HAP-1 (cell line): ENCODE measurements around the gene NTMT1.

Source experiments
- DNase-seq, 2 experiments: peaks; one replicate each; pipeline ENCODE4 v3.0.0-alpha.2; 2016 to 2020; ENCODE audit warnings: low spot score in 2 of 2
- H3K27me3 ChIP-seq: fragments of 250-450 bp; sonication (Bioruptor Pico); 2 replicates; pipeline ENCODE4 v1.5.1; 2020; ENCODE audit warnings: low read depth, mild to moderate bottlenecking, moderate library complexity
- H3K36me3 ChIP-seq: fragments of 250-450 bp; sonication (Bioruptor Pico); replicated peaks from 2 replicates; pipeline ENCODE4 v1.5.1; 2020; ENCODE audit warnings: mild to moderate bottlenecking
- H3K4me1 ChIP-seq: fragments of 250-450 bp; sonication (Bioruptor Pico); 2 replicates; pipeline ENCODE4 v1.5.1; 2020; ENCODE audit warnings: mild to moderate bottlenecking
- H3K4me3 ChIP-seq: fragments of 250-450 bp; sonication (Bioruptor Pico); 2 replicates; pipeline ENCODE4 v1.5.1; 2020; ENCODE audit warnings: mild to moderate bottlenecking, moderate library complexity
- H3K9me3 ChIP-seq: fragments of 250-450 bp; sonication (Bioruptor Pico); 2 replicates; pipeline ENCODE4 v1.5.1; 2020; ENCODE audit warnings: mild to moderate bottlenecking, moderate library complexity
- in situ Hi-C: fragments of 300-500 bp; cut with MboI; formaldehyde crosslinking; loops from 3 replicates; pipeline ENCODE4 v1.14.3; 2020; ENCODE audit warnings: low sequenced_read_pairs, inconsistent platforms, mixed read lengths

Gene NTMT1

DNA sequence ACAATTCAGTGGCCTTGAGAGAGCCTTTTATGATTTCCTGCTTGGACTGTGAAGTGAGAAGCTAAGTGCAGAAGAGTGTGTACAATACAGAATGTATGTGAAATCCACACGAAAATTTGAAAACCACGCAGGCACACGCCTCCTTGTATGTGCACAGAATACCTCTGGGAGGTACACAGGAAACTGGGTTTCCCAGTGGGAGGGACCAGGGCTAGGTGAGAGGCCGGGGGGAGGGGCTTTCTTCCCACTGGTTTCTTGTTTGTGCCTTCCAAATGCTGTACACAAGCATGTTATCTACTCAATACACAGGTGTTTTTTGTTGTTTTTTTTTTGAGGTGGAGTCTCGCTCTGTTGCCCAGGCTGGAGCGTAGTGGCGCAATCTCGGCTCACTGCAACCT lies 21.2 kb upstream of the NTMT1 start:
- in situ Hi-C loops, result no loop called here
- Histone ChIP-seq H3K4me3 (no peak overlapping the region), H3K9me3 (no peaks in the 10 kb centered on the region), H3K27me3 (no peaks in the 10 kb centered on the region), H3K4me1 (peaks cover 5% of the 10 kb centered on the region; the same call in 1 of the 2 replicates), H3K36me3 (no peaks in the 10 kb centered on the region)
- no peak for DNase-seq

- H3K9me3 ChIP-seq, result no peaks in the 10 kb centered on the region
- DNase-seq, result no peak
- peaks cover 9% of the 10 kb centered on the region for H3K4me1 ChIP-seq
- no peak overlapping the region for H3K4me3 ChIP-seq
- no peaks in the 10 kb centered on the region for H3K36me3 ChIP-seq
- no peaks in the 10 kb centered on the region for H3K27me3 ChIP-seq
- in situ Hi-C loops, result no loop called here
Observed at GRCh38 chr9:129606161-129607026, 19.6 kb upstream of the NTMT1 start.

- H3K4me3 ChIP-seq, result no peak overlapping the region
- H3K9me3 ChIP-seq, result no peaks in the 10 kb centered on the region
- no peaks in the 10 kb centered on the region for H3K36me3 ChIP-seq
- in situ Hi-C loops, result no loop called here
- H3K27me3 ChIP-seq, result no peaks in the 10 kb centered on the region
- peaks cover 9% of the 10 kb centered on the region for H3K4me1 ChIP-seq
- no peak for DNase-seq
Observed at GRCh38 chr9:129607027-129607387, 19.0 kb upstream of the NTMT1 start.

- DNase-seq, result no peak
- Histone ChIP-seq H3K36me3 (no peaks in the 10 kb centered on the region), H3K4me1 (peaks cover 9% of the 10 kb centered on the region), H3K9me3 (no peaks in the 10 kb centered on the region), H3K4me3 (no peak overlapping the region), H3K27me3 (no peaks in the 10 kb centered on the region)
- in situ Hi-C loops, result no loop called here
Observed at GRCh38 chr9:129608561-129609481, 17.1 kb upstream of the NTMT1 start.

GRCh38 chr9:129609486-129610212 lies 16.3 kb upstream of the NTMT1 start:
- in situ Hi-C loops, result loop anchor here (5.0 to 10.0 kb wide), 2 partner anchors 435 to 477 kb away; partner anchors contain the start of gene IER5L
- no peaks in the 10 kb centered on the region for H3K27me3 ChIP-seq
- DNase-seq, result no peak
- peaks cover 9% of the 10 kb centered on the region for H3K4me1 ChIP-seq
- no peak overlapping the region for H3K4me3 ChIP-seq
- no peaks in the 10 kb centered on the region for H3K9me3 ChIP-seq
- H3K36me3 ChIP-seq, result no peaks in the 10 kb centered on the region

GRCh38 chr9:129610213-129610472 lies 15.8 kb upstream of the NTMT1 start:
- H3K36me3 ChIP-seq, result no peaks in the 10 kb centered on the region
- peaks cover 9% of the 10 kb centered on the region for H3K4me1 ChIP-seq
- H3K9me3 ChIP-seq, result no peaks in the 10 kb centered on the region
- no peak for DNase-seq
- in situ Hi-C loops, result loop anchor here (5.0 to 10.0 kb wide), 2 partner anchors 435 to 478 kb away; partner anchors contain the start of gene IER5L
- peak overlapping the region; percentile 33 for H3K4me3 ChIP-seq
- H3K27me3 ChIP-seq, result no peaks in the 10 kb centered on the region

GRCh38 chr9:129610473-129611306 lies 15.3 kb upstream of the NTMT1 start:
- in situ Hi-C loops, result loop anchor here (5.0 to 10.0 kb wide), 2 partner anchors 436 to 478 kb away; partner anchors contain the start of gene IER5L
- H3K36me3 ChIP-seq, result no peaks in the 10 kb centered on the region
- peak; percentile 66 to 90 for DNase-seq
- no peaks in the 10 kb centered on the region for H3K27me3 ChIP-seq
- H3K4me3 ChIP-seq, result peak overlapping the region; percentile 33
- H3K9me3 ChIP-seq, result no peaks in the 10 kb centered on the region
- peaks cover 9% of the 10 kb centered on the region for H3K4me1 ChIP-seq

- in situ Hi-C loops, result loop anchor here (5.0 to 10.0 kb wide), 2 partner anchors 437 to 479 kb away; partner anchors contain the start of gene IER5L
- H3K4me3 ChIP-seq, result peak overlapping the region; percentile 33
- H3K4me1 ChIP-seq, result peaks cover 9% of the 10 kb centered on the region
- DNase-seq, result no peak
- no peaks in the 10 kb centered on the region for H3K9me3 ChIP-seq
- H3K27me3 ChIP-seq, result no peaks in the 10 kb centered on the region
- no peaks in the 10 kb centered on the region for H3K36me3 ChIP-seq
Observed at GRCh38 chr9:129611307-129611800, 14.6 kb upstream of the NTMT1 start.

GRCh38 chr9:129612123-129612522 lies 13.8 kb upstream of the NTMT1 start:
- Histone ChIP-seq H3K9me3 (no peaks in the 10 kb centered on the region), H3K4me1 (peaks cover 9% of the 10 kb centered on the region), H3K4me3 (no peak overlapping the region), H3K27me3 (no peaks in the 10 kb centered on the region), H3K36me3 (no peaks in the 10 kb centered on the region)
- in situ Hi-C loops, result loop anchor here (5.0 to 10.0 kb wide), 2 partner anchors 437 to 480 kb away; partner anchors contain the start of gene IER5L
- DNase-seq, result no peak

DNA sequence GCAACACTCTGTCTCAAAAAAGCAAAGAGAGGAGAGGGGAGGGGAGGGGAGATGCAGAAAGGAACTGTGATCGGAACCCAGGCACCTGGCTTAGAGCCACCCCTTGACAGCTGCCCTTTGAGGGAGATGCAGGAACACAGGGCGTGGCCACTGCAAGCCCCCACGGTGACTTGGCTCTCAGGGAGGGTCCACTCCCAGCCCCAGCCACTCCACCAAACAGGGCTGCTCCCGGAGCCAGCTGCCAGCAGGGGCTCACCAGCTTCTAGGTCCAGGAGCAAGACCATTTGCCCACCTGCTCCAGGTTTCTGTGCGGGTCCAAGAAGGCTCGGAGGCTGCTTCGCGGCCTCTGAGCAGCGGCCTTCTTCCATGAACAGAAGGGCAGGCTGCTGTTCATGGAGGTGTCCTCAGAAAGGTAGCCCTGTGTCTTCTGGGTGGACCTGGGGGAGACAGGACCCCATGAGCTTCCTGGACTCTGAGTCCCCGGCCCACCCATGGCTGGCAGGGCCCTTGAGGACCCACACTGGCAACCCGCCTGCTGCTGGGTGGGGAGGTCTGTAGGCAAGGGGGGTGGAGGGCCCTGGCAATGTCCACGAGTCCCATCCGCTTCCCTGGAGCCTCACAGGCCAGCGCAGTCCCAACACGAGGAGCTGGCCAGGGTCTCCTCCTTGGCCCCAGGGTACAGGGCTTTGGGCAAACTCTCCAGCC lies 13.0 kb upstream of the NTMT1 start:
- no peaks in the 10 kb centered on the region for H3K36me3 ChIP-seq
- DNase-seq, result no peak
- H3K4me1 ChIP-seq, result peaks cover 4% of the 10 kb centered on the region; the same call in 1 of the 2 replicates
- in situ Hi-C loops, result loop anchor here (5.0 to 10.0 kb wide), 2 partner anchors 438 to 481 kb away; partner anchors contain the start of gene IER5L
- H3K4me3 ChIP-seq, result no peak overlapping the region
- H3K9me3 ChIP-seq, result no peaks in the 10 kb centered on the region
- H3K27me3 ChIP-seq, result no peaks in the 10 kb centered on the region

GRCh38 chr9:129613520-129614175 lies 12.3 kb upstream of the NTMT1 start:
- H3K27me3 ChIP-seq, result no peaks in the 10 kb centered on the region
- peaks cover 4% of the 10 kb centered on the region; the same call in 1 of the 2 replicates for H3K4me1 ChIP-seq
- H3K9me3 ChIP-seq, result no peaks in the 10 kb centered on the region
- in situ Hi-C loops, result loop anchor here (5.0 to 10.0 kb wide), 2 partner anchors 439 to 481 kb away; partner anchors contain the start of gene IER5L
- no peaks in the 10 kb centered on the region for H3K36me3 ChIP-seq
- no peak for DNase-seq
- no peak overlapping the region for H3K4me3 ChIP-seq
